ENCODE results near the gene FMO3.

The FMO3 gene

GRCh38 chr1:171160639-171161354 lies 70.1 kb downstream of the FMO3 start:
- DNase-seq = no peak

GRCh38 chr1:171161431-171161830 lies 70.7 kb downstream of the FMO3 start:
- DNase-seq = no peak

- DNase-seq = no peak
Observed at GRCh38 chr1:171166361-171166760, 75.7 kb downstream of the FMO3 start.
